ENCODE results near the gene TSPAN5.

- TF ChIP-seq CTCF (IDR thresholded peaks at IDR 0.05) (no peak), POLR2A (IDR thresholded peaks at IDR 0.05) (no peak)
Measured at GRCh38 chr4:98619180-98619579, 39.2 kb downstream of the TSPAN5 start.

All from testis (tissue), 2 donors.